Ramos (cell line): ENCODE results near the gene PPP2R1A.
"Not testable (repeated sequence)": the region's sequence is repeated elsewhere in the genome, so short reads cannot be mapped to it uniquely, and the experiment has no call there.

ENCODE experiments used
- in situ Hi-C: fragments of 300-500 bp; cut with MboI; formaldehyde crosslinking; loops from one replicate; pipeline ENCODE4 v1.14.3; 2022; ENCODE audit warnings: low sequenced_read_pairs; ENCODE audit not compliant: unreplicated experiment

PPP2R1A gene

GRCh38 chr19:52234406-52234805 is 44.6 kb downstream of the PPP2R1A start:
- in situ Hi-C loops = loop anchor here (10.0 to 25.0 kb wide), 2 partner anchors 90 to 447 kb away; partner anchors contain the start of gene FPR3

GRCh38 chr19:52237197-52237596 is 47.3 kb downstream of the PPP2R1A start:
- in situ Hi-C loops = loop anchor here (10.0 to 25.0 kb wide), 2 partner anchors 92 to 450 kb away; partner anchors contain the start of gene FPR3

- in situ Hi-C loops = loop anchor here (10.0 to 25.0 kb wide), 2 partner anchors 93 to 451 kb away; partner anchors contain the start of gene FPR3
Observed at GRCh38 chr19:52237771-52238400, 48.0 kb downstream of the PPP2R1A start.

GRCh38 chr19:52244021-52244420 is 54.2 kb downstream of the PPP2R1A start:
- in situ Hi-C loops = loop anchor here (25.0 kb wide), 1 partner anchor 457 kb away; the partner anchor contains the start of gene FPR3

GRCh38 chr19:52248241-52248640 is 58.4 kb downstream of the PPP2R1A start:
- in situ Hi-C loops = loop anchor here (25.0 kb wide), 1 partner anchor 461 kb away; the partner anchor contains the start of gene FPR3

- in situ Hi-C loops = no loop called here
Observed at GRCh38 chr19:52258426-52258825, 68.6 kb downstream of the PPP2R1A start.

GRCh38 chr19:52265556-52265955 is 75.7 kb downstream of the PPP2R1A start:
- in situ Hi-C loops = not testable (repeated sequence)

GRCh38 chr19:52269338-52270261 is 79.7 kb downstream of the PPP2R1A start, which contains the start of gene ZNF766:
Gene ZNF766 (plus strand): TSS chr19:52269587. CDS start chr19:52269614, 27 bp downstream.
- in situ Hi-C loops = no loop called here

- in situ Hi-C loops = no loop called here
Observed at GRCh38 chr19:52270266-52270885, 80.5 kb downstream of the PPP2R1A start.

GRCh38 chr19:52273301-52273700 is 83.4 kb downstream of the PPP2R1A start:
- in situ Hi-C loops = no loop called here

- in situ Hi-C loops = no loop called here
Observed at GRCh38 chr19:52274191-52274590, 84.3 kb downstream of the PPP2R1A start.

- in situ Hi-C loops = no loop called here
Observed at GRCh38 chr19:52275988-52276387, 86.1 kb downstream of the PPP2R1A start.

- in situ Hi-C loops = no loop called here
Observed at GRCh38 chr19:52277471-52277870, 87.6 kb downstream of the PPP2R1A start.
